DMS79 treated with DMSO at 0.1 percent for 48 hours (cell line): ENCODE data around the gene CAVIN4.

Experiments
- DNase-seq: peaks from one replicate; lab custom pipeline; 2025; lab: John Stamatoyannopoulos, UW

CAVIN4 gene

DNA sequence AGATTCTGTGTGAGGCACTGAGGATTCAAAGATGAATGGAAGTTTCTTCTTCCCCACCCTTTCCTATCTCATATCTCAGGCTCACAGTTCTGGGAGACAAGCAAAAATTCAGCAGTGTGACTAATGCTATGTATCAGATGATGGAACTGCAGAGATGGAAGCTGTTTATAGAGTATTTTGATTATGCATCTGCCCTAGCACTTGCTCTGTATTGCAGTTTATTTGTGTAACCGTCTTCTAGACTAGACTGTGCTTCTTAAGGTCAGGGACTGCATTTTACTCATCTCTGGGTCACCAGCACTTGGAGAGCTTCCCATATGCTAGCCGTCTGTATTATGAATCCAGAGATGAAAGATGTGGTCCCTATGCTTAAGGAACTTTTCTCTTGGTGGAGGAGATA is 12.6 kb downstream of the CAVIN4 start:
- DNase-seq: no peak

DNA sequence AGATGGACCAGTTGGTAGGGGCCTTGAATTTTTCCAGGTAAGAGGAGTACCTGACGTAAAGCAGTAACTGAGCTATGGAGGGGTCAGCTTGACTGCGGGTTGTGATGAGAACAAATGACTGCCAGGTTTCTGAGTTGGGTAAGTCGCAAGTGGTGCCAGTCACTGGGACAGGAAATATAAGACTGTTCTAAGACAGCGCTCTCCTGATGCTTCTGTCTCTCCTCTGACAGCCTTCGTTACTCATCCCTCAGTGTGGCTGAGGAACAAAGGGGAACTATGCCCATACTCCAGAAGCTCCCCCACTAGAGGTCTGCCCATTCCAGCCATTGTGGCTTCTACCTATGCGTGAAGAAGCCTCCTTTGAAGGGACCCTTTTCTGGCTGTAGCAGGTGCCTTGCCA is 13.3 kb downstream of the CAVIN4 start:
- no peak for DNase-seq

DNA sequence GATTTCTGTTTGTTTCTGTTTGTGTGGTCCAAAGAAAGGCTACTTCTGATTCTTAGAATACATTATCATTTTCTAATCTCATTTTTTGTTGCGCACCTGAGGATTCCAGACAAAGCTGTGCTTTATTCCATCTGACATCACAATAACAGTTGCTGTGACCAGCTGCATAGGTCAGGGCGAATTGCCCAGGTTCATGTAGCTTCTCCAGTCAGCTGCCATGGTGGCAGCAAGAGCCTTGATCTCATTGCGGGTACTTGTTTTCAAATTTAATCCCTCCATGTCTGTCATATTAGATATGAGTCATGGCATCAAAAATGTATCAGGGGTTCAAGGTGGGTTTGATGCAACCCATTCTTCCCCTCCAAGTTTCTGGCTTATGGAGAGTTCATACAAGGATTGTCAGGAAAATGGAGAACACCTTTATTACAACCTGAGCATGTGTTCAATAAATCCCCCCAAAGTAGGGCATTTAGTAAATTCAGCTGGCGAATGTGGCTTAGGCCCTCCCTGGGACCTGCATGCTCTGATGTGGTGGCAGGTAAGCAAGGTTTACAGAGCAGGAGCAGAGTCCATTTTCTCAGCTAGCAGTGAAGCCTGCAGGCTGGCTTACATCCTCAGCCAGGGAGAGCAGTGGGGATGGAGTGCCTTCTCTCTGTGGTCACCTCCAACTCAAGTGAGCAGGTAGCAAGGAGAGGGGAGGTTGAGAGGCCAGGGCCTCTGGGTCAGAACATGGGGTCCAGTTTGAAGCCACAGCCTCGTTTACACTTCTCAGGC is 13.9 kb downstream of the CAVIN4 start:
- no peak for DNase-seq

DNA sequence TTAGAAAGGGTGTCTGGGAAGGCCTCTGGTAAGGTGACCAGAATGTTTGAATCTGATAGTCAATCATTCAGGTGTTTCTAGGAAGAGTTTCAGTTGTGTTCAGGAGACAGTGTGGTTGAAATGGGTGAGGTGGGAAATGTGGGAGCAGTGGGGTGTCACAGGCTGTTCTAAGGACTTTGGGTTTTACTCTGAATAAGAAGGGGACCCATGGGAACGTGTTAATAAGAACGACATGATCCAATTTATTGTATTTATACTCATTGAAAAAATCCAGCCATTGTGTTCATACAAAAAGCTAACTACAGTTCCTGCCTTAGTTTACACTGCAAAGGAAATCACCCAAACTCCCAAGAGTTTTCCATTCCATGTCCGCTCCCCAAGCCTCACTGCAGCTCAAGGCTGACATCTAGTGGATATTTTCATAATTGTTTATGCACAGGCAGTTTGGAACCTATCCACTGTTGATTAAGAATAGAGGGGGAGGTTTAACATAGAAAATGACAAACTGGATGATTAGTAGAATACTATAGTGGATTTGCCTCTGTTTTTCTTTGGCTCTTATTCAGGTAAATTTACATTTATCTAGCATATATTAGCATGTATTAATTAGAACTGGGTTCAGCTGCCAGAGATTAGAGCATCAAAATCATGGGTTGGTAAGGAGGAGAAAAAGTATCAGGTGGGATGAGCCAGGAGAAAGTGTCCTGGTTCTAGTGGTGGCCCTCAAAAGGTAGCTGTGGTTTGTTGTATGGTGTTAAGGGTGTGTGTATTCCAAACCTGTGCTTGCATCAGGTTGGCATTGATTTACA is 17.7 kb downstream of the CAVIN4 start:
- DNase-seq: peak; percentile 35

DNA sequence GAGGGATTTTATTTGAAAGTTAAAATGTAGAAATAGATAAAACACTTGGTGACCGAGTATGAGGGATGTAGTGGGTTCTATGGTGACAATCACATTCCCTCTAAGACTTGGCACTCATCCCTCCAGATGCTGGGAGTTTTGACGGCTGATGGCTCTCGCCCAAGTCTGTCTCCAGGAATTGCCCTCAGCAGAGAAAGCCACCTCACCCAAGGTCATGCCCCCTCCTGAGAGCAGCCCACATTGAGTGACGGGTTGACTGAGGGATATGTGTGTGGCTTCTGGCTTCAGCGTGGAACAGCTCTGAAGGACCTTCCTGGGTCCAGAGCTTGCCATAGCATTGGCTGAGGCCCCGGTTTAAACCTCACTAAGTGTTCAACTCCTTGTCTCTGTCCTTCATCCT is 19.4 kb downstream of the CAVIN4 start:
- DNase-seq: no peak

DNA sequence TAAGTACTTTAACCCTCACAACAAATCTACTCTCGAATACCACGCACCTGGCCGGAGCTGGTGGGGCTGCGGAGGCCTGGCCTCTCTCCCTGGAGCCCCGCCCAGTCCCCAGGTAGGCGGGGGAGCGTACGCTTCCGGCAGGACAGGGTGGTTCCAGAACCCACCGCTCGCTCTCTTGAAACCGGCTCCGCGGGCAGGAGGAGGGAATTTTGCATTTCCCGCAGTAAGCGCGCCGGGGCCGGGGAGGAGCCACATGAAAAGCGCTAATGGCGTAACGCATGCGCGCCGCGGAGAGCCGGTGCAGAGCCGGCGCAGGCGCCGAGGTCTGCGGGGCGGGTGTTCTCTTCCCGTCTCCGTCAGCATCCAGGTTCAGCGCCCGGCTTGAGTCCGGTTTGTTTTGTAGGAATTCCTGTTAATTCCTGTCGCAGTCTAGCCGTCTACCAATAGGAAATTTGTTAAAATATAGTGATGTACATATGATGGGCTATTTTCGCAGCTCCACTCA is 20.8 kb downstream of the CAVIN4 start:
- peak; percentile 66 for DNase-seq

DNA sequence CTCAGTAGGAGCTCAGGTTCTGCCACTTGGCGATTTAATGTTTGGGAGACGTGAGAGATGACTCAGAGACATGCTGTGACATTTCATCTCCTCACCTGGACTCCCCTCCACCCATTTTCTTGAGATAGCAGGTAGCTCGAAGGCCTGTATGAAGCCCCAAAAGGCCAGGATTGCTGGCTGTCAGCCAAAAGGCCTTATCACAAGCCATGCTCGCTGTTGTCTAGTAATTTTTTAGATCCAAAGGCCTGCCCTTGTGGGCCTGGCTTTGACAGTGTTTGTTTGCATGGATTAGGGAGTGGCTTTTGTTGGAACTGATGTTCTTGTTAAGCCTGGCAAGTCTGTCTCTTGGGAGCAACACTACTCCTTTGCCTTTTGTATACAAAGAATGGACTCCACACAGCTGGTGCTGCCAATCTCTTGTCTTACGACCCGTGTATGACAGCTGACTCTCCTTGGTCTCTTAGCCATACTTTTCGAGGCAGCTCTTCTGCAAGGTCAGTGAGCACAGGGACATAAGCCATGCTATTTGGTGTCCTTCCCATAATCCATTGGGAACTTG is 22.7 kb downstream of the CAVIN4 start:
- DNase-seq: no peak

DNA sequence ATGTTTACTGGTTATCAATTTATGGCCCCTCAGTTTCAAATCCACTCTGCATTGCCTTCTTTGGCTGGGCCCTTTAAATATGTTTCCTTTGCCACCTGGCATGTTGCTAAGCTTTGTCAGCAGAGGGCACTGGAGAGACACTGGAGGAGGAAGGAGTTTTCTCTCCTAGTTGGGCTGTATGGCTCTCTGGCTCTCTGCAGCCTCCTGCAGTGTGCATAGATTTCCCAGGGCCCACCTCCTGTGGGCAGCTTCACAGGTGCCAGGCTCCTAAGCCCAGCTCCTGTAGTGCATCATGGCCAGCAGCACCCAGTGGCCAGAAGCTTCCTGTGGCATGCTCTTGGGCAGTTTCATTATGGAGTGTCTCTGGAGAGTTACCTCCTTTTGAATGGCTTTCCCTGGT is 23.3 kb downstream of the CAVIN4 start:
- peak; percentile 1 for DNase-seq

DNA sequence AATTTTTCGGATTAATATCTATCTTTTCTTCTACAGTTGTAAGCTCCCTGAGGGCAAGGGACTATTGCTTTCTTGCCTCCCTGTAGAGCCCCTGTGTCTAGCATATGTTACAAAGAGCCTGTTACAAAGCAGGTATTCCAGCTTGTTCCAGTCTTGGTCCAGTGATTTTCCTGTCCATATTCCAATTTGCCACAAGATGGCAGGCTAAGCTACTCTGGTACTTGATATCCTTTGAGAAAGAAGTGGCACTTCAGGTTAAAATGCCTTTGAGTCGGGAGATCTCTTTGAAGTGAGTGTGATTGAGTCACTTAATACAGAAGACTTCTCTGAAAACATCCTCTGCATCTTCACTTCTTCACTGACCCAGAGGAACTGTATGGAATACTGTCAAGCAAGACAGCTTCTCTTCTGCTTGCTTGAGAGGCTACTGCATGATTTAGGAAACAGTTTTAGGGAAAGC is 24.5 kb downstream of the CAVIN4 start:
- DNase-seq: peak; percentile 50

DNA sequence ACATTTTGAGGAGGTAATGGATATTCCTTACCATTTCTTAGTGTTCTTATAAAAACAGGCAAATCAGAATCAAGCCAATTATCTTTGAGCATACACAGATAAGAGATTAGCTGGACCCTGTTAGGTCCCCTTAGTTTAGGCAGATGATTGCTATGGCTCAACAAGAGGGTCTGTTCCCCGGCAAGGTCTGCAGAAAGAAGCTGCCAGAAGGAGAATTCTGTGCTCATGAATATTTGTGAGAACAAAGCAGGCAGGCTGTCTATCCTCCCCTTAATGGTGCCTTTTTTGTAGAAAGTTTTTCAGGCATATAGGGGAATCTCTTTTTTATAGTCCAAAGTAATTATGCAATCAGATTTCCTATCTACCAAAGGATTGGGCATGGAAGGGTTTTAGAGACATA is 27.5 kb downstream of the CAVIN4 start:
- DNase-seq: no peak

DNA sequence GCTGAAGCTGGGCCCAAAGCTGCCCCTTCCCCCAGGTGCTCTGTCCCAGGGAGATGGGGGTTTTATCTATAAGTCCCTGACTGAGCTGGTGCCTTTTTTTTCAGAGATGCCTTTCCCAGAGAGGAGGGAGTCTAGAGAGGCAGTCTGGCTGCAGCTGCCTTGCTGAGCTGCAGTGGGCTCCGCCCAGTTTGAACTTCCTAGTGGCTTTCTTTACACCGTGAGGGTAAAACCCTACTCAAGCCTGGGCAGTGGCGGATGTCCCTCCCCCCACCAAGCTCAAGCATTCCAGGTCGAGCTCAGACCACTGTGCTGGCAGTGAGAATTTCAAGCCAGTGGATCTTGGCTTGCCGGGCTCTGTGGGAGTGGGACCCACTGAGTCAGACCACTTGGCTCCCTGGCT is 41.3 kb downstream of the CAVIN4 start:
- no peak for DNase-seq

DNA sequence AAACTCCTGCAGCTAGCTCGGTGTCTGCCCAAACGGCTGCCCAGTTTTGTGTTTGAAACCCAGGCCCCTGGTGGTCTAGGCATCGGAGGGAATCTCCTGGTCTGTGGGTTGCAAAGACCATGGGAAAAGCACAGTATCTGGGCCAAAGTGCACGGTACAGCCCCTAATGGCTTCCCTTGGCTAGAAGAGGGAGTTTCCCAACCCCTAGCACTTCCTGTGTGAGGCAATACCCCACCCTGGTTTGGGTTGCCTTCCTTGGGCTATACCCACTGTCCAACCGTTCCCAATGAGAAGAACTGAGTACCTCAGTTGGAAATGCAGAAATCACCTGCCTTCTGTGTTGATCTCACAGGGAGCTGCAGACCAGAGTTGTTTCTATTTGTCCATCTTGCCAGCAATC is 41.8 kb downstream of the CAVIN4 start:
- no peak for DNase-seq

DNA sequence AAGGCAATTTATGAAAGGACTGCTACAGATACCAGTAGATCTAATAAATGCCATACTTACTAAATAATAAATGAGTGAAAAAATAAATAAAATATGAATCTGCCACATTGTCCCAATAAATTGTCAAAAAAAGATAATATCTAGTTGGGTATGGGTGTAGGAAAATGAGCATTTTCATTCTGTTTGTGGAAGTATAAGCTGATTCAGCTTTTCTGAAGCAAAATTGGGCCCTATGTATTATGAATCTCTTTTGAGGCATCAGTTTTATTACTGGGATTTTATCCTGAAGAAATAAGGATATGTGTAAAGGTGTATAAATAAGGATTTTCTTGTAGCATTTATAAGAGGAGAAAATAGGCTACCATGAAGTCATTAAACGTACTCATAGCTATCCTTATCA is 46.1 kb downstream of the CAVIN4 start:
- DNase-seq: no peak

DNA sequence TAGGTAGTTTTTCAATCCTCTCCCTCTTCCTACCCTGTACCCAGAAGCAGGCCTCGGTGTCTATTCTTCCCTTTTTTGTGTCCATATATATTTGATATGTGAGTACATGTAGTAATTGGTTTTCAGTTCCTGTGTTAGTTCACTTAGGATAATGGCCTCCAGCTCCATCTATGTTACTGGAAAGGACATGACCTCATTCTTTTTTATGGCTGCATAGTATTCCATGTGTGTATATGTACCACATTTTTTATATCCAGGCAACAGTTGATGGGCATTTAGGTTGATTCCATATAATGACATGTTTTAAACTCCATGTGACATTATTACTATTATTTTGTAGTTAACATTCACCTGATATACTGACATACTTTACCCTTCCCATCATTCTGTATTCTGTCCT is 49.1 kb downstream of the CAVIN4 start:
- DNase-seq: no peak

DNA sequence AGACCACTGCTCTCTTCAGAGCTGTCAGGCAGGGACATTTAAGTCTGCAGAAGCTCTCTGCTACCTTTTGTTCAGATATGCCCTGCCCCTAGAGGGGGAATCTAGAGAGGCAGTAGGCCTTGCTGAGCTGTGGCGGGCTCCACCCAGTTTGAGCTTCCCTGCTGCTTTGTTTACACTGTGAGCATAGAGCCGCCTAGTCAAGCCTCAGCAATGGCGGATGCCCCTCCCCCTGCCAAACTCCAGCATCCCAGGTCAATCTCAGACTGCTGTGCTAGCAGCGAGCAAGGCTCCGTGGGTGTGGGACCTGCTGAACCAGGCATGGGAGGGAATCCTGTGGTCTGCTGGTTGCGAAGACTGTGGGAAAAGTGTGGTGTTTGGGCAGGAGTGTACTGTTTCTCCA is 59.9 kb downstream of the CAVIN4 start:
- no peak for DNase-seq
